Stimulated activated CD8-positive, alpha-beta memory T cell treated with anti-CD3 and anti-CD28 coated beads, Interleukin-4, amount 100 ng/mL, for 24 hours (primary cell): Measurements from ENCODE around the gene ATP6AP2.
A peak's percentile ranks its signal among the peaks of the same experiment; 100 is the strongest.
"Not testable (repeated sequence)": the region's sequence is repeated elsewhere in the genome, so short reads cannot be mapped to it uniquely, and the experiment has no call there.

Source experiments
- DNase-seq: peaks from one replicate; pipeline ENCODE4 v3.0.0-alpha.2; 2020; ENCODE audit warnings: low read depth

ATP6AP2 gene, protein sequence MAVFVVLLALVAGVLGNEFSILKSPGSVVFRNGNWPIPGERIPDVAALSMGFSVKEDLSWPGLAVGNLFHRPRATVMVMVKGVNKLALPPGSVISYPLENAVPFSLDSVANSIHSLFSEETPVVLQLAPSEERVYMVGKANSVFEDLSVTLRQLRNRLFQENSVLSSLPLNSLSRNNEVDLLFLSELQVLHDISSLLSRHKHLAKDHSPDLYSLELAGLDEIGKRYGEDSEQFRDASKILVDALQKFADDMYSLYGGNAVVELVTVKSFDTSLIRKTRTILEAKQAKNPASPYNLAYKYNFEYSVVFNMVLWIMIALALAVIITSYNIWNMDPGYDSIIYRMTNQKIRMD

DNA sequence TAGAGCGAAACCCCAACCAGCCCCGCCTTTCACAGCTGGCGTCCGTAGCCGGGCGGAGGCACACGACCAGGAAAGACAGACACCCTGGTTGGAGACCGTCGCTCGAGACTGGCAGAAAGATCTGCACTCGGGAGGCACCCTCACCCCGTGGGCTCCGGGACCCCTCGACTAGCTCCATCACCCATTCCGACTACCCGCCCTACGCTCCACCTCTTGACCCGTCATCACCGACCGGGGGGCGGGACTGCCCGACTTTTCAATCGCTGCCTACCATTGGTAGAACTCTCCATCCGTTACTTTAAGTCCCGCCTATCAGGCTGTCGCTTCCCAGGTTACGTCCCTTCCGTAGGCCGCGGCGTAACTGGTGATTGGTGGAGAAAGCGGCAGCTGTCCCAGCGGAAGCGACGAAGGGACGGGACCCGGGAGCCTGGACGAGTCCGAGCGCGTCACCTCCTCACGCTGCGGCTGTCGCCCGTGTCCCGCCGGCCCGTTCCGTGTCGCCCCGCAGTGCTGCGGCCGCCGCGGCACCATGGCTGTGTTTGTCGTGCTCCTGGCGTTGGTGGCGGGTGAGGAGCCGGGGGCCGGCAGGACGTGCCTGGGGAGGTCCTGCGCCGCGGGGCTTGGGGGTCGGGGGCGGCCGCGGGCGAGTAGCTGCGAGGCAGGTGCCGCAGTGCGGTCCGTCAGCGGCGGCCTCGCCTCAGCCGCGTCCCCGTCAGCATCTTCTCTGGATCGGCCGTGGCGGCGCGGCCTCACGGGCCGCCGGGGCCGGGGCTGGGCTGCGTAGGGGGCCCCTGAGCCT, at the start of gene ATP6AP2:
Gene ATP6AP2 (plus strand): TSS at position 434 of the 799 bp plus-strand sequence. CDS start 96 bp downstream, at position 530.
- DNase-seq = peak; percentile 78

DNA sequence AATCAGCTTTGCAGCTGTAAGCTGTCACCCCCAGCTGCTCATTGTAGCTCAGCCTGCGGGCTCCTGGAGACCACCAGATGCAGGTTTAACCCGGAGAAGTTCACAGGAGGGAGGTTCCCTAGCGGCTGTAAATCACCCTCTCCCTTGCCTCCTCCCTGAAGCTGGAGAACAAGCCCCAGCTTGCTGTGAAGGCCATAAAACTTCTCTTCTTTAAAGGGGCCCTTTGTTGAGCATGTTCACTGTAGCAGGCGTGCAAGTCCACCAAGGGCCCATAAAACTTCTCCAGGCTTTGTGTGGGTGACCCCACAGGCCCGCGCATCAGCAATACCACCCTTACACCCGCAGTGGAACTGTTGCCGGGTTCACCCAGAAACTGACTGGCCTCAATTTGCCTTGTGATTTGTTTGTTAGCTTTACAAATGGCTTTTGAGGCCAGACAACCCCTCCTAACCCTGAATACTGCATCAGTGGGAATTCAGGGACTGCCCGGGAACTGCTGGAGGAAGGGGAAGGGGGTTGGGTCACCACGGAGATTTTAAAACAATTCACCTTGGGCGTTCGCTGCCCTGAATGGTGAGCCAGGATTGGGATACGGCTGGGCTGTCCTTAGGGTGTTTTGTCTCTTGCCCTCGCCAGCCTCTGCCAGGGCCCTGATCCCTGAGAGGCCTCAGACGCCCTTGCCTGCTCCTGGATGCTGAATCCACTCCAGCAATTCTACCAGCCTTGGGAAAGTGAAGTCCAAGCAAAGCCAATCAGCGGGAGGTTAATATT, 49.5 kb upstream of the ATP6AP2 start:
- DNase-seq = no peak

DNA sequence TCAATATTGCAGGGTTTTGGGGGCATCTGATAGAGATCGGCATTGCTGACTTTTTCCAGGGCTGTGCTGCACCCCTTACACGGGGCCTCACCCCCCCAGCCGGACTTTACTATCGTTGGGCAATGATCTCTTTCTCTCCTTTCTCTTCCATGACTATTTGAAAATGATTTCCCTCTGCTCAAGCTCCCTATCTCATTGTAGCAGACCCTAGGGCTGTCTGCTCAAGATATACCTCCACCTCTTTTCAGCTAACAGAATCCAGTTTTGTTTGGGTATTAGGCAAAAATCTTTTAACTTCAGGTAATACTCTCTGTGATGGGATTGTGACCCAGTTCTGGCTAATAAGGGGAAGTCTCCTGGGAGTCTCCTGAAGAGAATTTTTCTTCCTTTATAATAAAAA, 43.5 kb upstream of the ATP6AP2 start:
- DNase-seq = no peak

DNA sequence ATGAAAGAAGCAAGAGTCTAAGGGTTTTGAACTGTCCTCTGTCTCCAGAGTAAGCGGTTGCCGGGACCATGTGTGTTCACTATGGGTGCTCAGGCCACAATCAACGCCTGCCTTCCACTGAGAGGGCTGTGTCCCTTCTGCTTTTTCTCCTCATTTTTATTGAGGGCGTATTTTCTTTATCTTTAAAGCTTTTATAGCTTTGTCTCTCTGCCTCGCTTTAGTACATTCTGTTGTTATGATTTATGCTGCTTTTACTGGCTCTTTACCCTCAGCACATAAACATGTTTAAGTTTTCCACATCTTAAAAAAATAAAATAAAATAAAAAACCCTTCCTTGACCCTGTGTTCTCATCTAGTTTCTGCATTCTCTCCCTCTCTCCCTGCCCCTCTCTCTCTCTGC, 42.4 kb upstream of the ATP6AP2 start:
- DNase-seq = no peak

DNA sequence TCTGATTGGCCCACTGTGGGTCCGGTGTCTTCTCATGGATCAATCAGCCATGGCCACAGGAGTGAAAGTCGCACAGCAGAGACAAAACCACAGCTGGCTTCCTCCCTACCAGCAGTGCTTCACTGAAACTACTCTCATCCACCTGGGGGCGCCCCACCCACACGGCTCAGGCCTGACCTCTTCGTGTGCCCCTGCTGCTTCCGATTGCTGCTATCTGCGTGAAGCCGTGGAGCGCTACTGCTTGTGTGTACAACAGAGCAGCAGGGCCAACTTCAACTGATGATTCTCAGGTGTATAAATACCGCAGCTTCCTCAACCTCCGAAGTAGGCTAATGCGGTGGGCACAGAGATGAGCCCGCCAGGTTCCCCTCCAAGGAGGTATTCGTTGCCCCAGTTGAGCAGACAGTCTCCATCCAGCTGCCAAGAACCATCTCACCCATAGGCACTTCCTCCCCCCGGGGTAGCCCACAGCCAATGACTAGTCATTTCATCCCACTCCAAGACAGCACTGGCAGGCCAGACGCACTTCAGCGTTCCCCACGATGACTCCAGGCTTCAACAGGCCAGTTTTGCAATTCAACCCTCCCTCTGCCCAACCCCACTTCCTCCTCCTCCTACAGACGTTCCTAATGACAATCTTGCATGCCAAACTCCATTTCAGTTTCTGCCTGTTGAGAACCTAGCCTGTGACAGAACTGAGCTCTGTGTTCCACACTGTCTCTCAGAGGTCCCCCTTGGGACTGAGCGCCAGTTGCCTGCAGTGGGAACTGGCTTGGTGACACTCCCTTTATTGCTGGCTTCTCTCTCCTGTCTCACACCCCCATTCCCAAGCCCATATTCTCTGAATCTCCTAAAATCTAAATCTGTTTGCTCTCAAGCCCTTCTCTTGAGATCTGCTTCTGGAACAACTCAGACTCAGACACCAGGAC, 41.3 kb upstream of the ATP6AP2 start:
- peak; percentile 53 for DNase-seq

DNA sequence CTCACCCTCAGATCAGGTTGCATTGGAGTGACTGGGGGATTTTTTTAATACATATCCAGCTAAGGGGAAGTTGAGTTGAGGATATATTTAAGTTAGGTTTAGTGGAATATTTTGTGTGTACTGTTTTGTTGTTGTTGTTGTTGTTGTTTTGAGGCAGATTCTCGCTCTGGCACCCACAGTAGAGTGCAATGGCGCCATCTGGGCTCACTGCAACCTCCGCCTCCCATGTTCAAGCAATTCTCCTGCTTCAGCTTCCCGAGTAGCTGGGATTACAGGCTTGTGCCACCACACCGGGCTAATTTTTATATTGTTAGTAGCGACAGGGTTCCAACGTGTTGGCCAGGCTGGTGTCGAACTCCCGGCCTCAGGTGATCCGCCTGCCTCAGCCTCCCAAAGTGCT, 38.6 kb upstream of the ATP6AP2 start:
- no peak for DNase-seq

DNA sequence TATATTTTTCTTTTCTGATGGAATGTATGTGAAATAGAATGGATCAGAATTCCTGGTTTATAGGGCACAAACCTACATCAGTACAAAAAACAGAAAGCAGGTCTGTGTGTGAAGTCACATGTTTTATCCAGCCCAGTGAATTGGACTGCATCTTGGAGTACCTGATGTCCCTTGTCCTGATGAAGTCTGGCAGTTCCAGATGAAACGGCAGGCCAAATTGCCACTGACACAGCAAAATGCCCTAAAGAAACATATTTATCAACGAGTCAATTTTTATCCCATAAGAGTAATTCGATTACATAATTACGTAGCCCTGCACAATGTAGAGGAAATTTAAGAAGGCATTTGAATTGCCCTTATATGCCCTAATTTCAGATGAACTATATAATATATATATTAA, 37.8 kb upstream of the ATP6AP2 start:
- no peak for DNase-seq

DNA sequence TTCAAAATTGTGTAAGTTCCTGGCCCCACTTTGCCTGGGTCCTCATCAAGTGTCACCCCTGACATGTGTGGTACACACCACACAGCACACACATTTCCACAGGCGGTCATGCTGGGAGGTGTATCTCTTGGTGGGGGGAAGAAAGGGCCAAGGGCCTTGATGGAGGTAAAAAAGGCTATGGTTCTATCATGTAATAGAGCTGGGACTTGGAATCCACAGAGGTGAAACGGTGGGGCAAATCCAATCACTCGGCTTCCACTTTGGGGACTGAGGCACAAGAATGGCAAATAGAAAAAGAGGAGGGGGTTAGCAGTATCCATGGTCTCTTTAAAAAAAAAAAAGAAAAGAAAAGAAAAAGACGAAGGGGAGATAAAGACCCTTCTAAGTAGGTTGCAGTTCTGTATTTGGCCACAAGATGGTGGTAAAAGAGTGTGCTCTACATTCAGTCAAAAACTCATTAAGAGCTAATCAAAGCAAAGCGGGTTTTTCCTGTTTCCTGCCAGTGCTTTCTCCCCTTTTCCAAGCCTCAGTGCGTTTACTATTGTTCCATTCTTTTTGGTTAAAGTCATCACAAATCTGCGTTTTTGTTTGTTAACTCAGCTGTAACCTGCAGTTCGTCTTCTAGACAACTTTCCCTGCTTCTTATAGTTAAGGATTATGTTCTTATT, 37.0 kb upstream of the ATP6AP2 start:
- no peak for DNase-seq

DNA sequence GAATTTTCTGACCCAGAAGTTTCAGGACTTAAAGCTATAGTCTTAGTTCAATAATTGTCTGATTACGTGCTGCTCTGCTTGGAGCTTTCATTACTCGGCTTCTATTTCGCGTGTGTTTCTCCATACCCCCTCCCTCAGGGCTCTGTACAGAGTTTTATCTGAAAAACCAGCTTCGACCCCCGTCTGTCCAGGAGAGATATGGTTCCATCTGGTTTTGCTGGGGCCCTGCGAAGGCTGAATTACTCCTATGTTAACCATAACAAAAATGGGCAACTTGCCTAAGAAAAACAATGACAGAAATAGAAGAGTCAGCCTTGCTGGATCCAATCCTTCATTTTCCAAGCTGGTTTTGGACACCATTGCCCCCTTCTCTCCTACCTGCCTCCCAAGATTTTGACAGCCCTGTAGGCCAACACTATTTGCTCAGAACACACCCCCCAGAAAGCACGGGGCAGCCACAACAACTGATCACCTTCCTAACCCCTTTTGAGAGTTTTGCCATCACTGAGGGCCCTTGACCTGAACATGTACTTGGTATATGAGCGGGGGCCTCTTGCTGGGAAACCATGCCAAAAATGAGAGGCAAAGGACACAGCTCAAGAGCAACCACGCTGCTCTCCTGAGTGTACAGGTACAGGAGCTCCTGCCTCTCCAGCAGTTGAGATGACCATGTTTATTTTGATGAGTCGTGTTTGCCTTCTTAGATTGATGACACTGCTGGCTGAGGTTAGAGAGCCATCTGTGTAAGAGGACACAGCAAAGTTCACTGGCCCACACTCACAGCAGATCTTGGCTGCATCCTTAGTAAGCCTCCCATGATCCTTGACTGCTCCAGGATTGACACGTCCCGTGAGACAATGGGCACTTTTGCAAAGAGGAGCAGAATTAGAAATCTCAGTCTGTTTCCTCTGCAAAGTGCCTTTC, 36.2 kb upstream of the ATP6AP2 start:
- DNase-seq = no peak

DNA sequence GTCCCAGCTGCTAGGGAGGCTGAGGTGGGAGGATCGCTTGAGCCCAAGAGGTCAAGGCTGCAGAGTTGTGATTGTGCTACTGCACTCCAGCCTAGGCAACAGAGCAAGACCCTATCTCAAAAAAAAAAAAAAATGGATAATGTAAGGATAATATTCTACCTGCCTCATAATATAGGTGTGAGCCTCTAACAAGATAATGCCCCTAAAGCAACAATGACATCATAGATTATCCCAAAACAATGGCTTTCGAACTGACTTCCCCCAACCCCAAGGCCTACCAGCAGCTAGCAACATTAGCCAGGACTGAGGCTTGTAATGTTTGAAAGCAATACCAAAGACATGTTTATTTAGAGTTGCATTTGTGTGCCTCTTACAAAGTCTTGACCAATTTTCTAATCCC, 33.9 kb upstream of the ATP6AP2 start:
- DNase-seq = no peak

DNA sequence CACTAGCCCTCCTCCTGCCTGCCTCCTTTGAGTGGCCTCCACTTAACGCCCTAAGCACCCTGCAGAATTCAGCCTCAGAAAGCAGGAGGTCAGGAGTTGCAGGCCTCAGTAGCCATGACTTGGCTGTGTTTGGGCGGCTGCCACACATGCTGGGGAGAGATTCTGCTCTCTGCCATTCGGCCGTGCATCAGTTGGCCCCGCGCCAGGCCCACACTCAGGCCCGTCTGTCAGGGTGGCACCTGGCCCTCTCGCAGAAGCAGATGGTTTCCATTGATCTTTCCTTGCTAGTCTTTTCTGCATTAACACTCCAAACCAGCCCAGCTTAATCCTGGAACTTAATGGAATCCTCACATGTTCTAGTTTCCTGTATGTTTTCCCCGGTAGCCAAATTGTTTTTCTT, 30.7 kb upstream of the ATP6AP2 start:
- no peak for DNase-seq

DNA sequence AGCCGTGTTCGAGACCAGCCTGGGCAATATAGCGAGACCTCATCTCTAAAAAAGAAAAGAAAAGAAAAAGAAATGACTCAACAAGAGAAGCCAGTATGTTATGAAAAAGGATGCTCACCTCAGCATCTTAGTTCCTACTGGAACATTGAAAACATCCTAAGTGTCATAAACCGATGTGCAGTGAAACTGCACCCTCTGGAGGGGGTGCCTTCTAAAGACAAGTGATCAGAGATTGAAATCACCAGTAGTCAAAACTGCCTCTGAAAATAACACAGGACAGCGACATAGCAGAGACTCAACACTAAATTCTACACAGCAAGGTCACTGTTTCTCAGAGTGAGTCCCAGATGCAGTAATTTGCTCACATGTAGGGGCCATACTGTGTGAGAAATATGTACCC, 28.0 kb upstream of the ATP6AP2 start:
- DNase-seq = no peak

DNA sequence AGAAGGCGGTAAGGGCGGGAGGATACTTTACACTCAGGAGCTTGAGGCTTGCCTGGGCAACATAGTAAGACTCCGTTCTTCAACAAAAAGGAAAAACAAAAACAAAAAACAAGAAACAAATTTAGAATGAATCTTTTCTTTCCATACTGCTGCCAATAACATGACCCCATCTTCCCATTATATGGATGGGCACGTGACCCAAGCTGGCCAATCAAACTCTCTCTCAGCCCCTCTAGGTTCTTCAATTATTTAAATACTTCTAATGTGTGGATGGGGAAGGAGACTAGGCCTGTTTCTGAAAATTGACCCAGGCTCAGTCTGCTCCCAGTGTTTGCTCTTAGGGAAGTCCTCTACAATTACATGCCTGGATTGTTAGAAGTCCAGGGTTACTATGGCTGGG, 22.2 kb upstream of the ATP6AP2 start:
- DNase-seq = no peak

DNA sequence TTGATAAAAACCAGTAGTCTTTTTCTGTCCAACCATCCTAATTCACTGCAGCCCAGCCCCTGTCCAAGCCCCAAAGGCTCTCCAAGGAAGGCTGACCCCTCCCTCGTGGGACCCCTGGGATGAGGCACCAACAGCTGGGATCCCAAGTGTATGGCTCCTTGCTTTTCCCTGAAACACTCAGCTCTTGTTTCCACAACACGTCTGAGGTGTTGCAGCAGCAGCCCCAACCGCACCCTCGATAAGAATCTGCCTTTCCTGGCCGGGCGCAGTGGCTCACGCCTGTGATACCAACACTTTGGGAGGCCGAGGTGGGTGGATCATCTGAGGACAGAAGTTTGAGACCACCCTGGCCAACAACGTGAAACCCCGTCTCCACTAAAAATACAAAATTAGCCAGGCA, 17.0 kb upstream of the ATP6AP2 start:
- DNase-seq = no peak

DNA sequence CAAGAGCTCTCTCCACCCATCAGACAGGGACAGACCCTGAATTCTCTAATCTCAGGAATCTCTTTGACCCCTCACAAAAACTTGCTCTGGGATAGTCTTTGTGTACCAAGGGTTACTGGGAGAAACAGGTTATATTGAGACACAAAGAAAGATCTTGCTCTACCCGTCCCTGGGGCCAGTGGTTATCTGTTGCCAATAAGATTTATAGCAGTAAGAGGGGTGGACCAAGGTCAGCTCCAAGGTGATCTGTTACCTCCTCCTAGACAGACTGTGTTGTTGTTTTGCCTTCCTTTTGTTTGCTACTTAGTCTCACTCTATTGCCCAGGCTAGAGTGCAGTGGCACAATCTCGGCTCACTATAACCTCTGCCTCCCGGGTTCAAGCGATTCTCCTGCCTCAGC, 16.3 kb upstream of the ATP6AP2 start:
- no peak for DNase-seq

DNA sequence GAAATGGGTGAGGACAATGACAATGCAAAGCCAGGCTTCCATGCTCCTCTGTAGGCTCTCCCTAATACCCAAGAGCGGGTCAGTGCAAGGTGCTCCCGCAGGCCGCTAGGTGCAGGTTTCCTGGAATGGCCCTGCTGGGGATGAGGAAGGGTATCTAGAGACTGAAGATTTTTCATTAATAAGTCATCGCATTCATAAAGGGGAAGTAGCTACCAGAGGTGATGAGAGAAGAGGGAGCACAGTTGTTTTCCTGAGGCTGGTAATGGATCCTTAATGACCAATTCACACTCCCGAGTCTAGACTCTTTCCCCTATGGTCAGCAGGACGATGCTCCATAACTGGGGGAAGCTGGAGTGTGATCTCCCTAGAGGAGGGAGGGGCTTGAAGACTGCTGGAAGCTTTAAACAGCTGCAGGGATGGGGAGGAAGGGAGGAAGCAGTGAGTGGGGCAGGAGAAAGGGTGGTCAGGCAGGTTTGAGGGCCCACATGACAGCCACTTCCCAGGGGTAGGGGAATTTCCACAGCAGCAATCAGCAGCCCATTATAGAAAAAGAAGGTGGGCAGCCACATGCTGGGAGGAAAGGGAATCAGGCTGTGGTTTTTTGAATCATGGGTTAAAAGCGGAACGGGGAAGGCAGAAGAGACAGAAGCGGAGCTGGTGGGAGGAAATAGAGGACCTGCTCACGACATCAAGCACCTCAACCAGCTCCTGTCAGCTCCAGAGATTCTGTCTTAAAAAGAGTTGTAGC, 10.2 kb upstream of the ATP6AP2 start:
- no peak for DNase-seq

DNA sequence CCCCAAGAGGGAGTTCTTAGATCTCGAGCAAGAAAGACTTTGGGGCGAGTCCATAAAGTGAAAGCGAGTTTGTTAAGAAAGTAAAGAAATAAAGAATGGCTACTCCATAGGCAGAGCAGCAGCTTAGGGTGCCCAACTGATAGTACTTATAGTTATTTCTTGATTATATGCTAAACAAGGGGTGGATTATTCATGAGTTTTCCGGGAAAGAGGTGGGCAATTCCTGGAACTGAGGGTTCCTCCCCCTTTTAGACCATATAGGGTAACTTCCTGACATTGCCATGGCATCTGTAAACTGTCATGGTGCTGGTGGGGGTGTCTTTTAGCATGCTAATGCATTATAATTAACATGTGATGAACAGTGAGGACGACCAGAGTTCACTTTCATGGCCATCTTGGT, 9.6 kb upstream of the ATP6AP2 start:
- not testable (repeated sequence) for DNase-seq

DNA sequence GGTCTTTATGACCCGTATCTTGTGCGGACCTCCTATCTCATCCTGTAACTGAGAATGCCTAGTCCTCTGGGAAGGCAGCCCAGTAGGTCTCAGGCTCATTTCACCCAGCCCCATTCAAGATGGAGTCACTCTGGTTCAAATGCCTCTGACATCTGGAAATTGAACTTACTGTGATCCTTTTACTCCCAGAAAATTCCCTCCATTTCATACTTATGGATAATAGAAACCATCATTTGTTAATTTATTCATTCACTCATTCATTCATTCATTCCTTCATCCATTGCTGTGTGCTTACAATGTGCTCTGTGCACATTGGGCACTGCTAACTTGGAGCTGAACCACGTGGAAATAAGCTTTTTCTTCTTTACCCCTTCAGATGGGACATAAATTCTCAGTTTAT, 9.2 kb upstream of the ATP6AP2 start:
- DNase-seq = no peak

DNA sequence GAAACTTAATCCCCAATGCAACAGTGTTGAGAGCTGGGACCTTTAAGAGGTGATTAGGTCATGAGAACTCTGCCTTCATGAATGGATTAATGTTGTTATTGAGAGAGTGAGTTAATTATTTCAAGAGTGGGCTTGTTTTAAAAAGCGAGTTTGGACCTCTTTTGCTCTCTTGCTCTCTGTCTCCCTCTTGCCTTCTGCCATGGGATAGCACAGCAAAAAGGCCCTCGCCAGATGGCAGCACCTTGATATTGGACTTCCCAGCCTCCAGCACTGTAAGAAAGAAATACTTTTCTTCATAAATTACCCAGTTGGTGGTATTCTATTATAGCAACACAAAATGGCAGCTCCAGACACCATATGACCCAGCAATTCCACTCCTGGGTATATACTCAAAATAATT, 7.0 kb upstream of the ATP6AP2 start:
- no peak for DNase-seq
